Medulla oblongata (tissue), 1 donor: ENCODE data around the gene MYCN.
"Not testable (repeated sequence)": the region's sequence is repeated elsewhere in the genome, so short reads cannot be mapped to it uniquely, and the experiment has no call there.

Experiments
- DNase-seq: peaks from one replicate; pipeline ENCODE4 v3.0.0-alpha.2; 2015; ENCODE audit errors: extremely low spot score

The MYCN gene

GRCh38 chr2:15943378-15944280 lies 3.3 kb downstream of the MYCN start:
- peak; percentile 88 for DNase-seq

GRCh38 chr2:15944325-15945017 lies 4.1 kb downstream of the MYCN start:
- DNase-seq, result peak; percentile 7

GRCh38 chr2:15945909-15946705 lies 5.8 kb downstream of the MYCN start:
- DNase-seq, result no peak

GRCh38 chr2:15946983-15947382 lies 6.6 kb downstream of the MYCN start:
- no peak for DNase-seq

- no peak for DNase-seq
Observed at GRCh38 chr2:15947431-15947830, 7.1 kb downstream of the MYCN start.

GRCh38 chr2:15948704-15948957 lies 8.3 kb downstream of the MYCN start:
- no peak for DNase-seq

GRCh38 chr2:15949126-15949525 lies 8.8 kb downstream of the MYCN start:
- no peak for DNase-seq

- no peak for DNase-seq
Observed at GRCh38 chr2:15949551-15949950, 9.2 kb downstream of the MYCN start.

- DNase-seq, result no peak
Observed at GRCh38 chr2:15950088-15950952, 10.0 kb downstream of the MYCN start.

GRCh38 chr2:15951936-15952335 lies 11.6 kb downstream of the MYCN start:
- not testable (repeated sequence) for DNase-seq

GRCh38 chr2:15952451-15953146 lies 12.2 kb downstream of the MYCN start:
- DNase-seq, result no peak

GRCh38 chr2:15953147-15953630 lies 12.8 kb downstream of the MYCN start:
- DNase-seq, result no peak

GRCh38 chr2:15953891-15954680 lies 13.7 kb downstream of the MYCN start:
- DNase-seq, result no peak

GRCh38 chr2:15954761-15955160 lies 14.4 kb downstream of the MYCN start:
- DNase-seq, result no peak

GRCh38 chr2:15955232-15955988 lies 15.1 kb downstream of the MYCN start:
- no peak for DNase-seq

- DNase-seq, result no peak
Observed at GRCh38 chr2:15956230-15956629, 15.9 kb downstream of the MYCN start.

- no peak for DNase-seq
Observed at GRCh38 chr2:15956751-15957736, 16.7 kb downstream of the MYCN start.
